Loucy (cell line): Measurements from ENCODE around the gene UGGT2.

Experiments used
- H2AFZ ChIP-seq: fragments of 200-600 bp; sonication (generic); 2 replicates; pipeline ENCODE4 v1.6.0; 2016; ENCODE audit warnings: antibody characterized with exemption, mild to moderate bottlenecking, low read length, moderate library complexity
- H3F3A ChIP-seq: fragments of 200-600 bp; 2 replicates; pipeline ENCODE4 v1.6.0; 2016; ENCODE audit warnings: antibody characterized with exemption, low read depth, mild to moderate bottlenecking
- H3K27me3 ChIP-seq: fragments of 200-600 bp; sonication (generic); 2 replicates; pipeline ENCODE4 v1.6.1; 2014; ENCODE audit warnings: low read length, mild to moderate bottlenecking; ENCODE audit not compliant: insufficient read depth, poor library complexity, severe bottlenecking
- H3K36me3 ChIP-seq: fragments of 200-600 bp; sonication (generic); 2 replicates; pipeline ENCODE4 v1.6.1; 2016; ENCODE audit warnings: low read length; ENCODE audit not compliant: insufficient read depth
- H3K4me1 ChIP-seq: fragments of 200-600 bp; sonication (generic); 2 replicates; pipeline ENCODE4 v1.5.1; 2014; ENCODE audit warnings: low read length, mild to moderate bottlenecking; ENCODE audit not compliant: insufficient read depth, poor library complexity, severe bottlenecking
- H3K4me2 ChIP-seq: fragments of 200-600 bp; sonication (generic); 2 replicates; pipeline ENCODE4 v1.6.0; 2014; ENCODE audit warnings: antibody characterized with exemption, low read length, low read depth, mild to moderate bottlenecking; ENCODE audit not compliant: poor library complexity, severe bottlenecking
- H3K4me3 ChIP-seq: fragments of 200-600 bp; sonication (generic); 2 replicates; pipeline ENCODE4 v1.5.1; 2014; ENCODE audit warnings: low read length, mild to moderate bottlenecking, mixed read lengths; ENCODE audit not compliant: poor library complexity, severe bottlenecking
- H3K79me2 ChIP-seq: fragments of 200-600 bp; sonication (generic); 2 replicates; pipeline ENCODE4 v1.6.1; 2014; ENCODE audit warnings: low read length; ENCODE audit not compliant: insufficient read depth
- H3K9ac ChIP-seq: fragments of 200-600 bp; sonication (generic); 2 replicates; pipeline ENCODE4 v1.6.0; 2014; ENCODE audit warnings: mild to moderate bottlenecking, low read depth, low read length, moderate library complexity; ENCODE audit not compliant: poor library complexity, severe bottlenecking
- H3K9me2 ChIP-seq: fragments of 200-600 bp; sonication (generic); replicated peaks from 2 replicates; pipeline ENCODE4 v1.6.1; 2016; ENCODE audit warnings: low read depth, low read length, mixed read lengths
- H3K9me3 ChIP-seq: fragments of 200-600 bp; sonication (generic); 2 replicates; pipeline ENCODE4 v1.6.1; 2014; ENCODE audit warnings: mild to moderate bottlenecking, antibody characterized with exemption, low read length, low read depth; ENCODE audit not compliant: insufficient read depth
- H4K20me1 ChIP-seq: fragments of 200-600 bp; sonication (generic); 2 replicates; pipeline ENCODE4 v1.6.0; 2014; ENCODE audit warnings: antibody characterized with exemption, low read length, mild to moderate bottlenecking; ENCODE audit not compliant: insufficient read depth, poor library complexity, severe bottlenecking
- EZH2phosphoT487 ChIP-seq: fragments of 200-600 bp; IDR thresholded peaks from 2 replicates; pipeline ENCODE4 v1.6.1; 2018; ENCODE audit warnings: antibody characterized with exemption, mild to moderate bottlenecking, moderate library complexity, borderline replicate concordance
- TF ChIP-seq, protein P1 (sequence below): fragments of 200-600 bp; sonication (generic); conservative IDR thresholded peaks from 2 replicates; pipeline ENCODE4 v1.5.1; 2014; ENCODE audit warnings: mild to moderate bottlenecking, antibody characterized with exemption, low read length

The UGGT2 gene

DNA sequence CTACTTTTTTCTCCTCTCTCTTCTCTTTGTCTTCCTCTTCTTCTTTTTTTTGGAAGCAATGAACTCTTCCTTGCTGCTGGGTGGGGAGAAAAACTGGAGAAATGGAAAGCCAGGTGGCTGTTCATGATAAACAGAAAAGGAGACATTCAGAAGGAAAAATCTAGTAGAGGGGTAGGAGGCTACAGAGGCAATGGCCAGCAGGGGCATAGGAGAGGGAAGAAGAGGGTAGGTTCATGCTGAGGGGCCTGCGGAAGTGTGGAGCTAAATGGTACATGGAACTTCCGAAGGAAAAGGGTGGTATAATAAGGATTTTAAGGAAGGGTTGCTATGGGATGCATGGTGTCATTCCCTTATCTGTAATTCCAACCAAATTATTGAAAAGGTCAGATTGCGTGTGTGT lies 19.2 kb upstream of the UGGT2 start:
- no peaks in the 10 kb centered on the region for H3K27me3 ChIP-seq
- no peak overlapping the region for H3K9ac ChIP-seq
- H2AFZ ChIP-seq = no peak overlapping the region
- no peaks in the 10 kb centered on the region for H3K4me1 ChIP-seq
- H3K79me2 ChIP-seq = no peaks in the 10 kb centered on the region
- H3K36me3 ChIP-seq = no peaks in the 10 kb centered on the region
- H4K20me1 ChIP-seq = no peaks in the 10 kb centered on the region
- H3K9me2 ChIP-seq = no peaks in the 10 kb centered on the region
- no peak overlapping the region for H3K4me3 ChIP-seq
- no peak for TF ChIP-seq EZH2phosphoT487
- H3K9me3 ChIP-seq = no peaks in the 10 kb centered on the region
- H3F3A ChIP-seq = no peaks in the 10 kb centered on the region
- no peak overlapping the region for H3K4me2 ChIP-seq

DNA sequence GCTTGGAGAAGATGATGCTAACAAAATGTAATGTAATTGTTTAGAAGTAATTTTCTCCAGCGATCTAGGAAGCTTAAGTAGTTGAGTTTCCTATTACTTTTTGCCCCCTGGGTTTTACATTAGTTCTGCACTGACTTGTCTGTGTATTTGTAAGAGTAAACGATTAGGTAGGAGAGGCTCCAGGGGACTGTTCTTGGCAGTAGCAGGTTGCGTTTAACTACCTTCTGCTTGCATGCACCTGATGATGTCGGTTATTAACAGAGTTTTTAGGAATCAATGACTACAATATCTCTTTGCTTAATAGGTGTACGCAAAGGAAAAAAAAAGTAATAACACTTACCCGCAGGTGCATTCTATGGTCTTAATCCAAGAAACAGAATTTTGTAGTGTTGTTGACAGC lies 18.3 kb upstream of the UGGT2 start:
- no peak overlapping the region for H2AFZ ChIP-seq
- no peaks in the 10 kb centered on the region for H3F3A ChIP-seq
- no peak overlapping the region for H3K4me2 ChIP-seq
- no peaks in the 10 kb centered on the region for H3K9me2 ChIP-seq
- H3K4me3 ChIP-seq = no peak overlapping the region
- TF ChIP-seq, protein P1, sequence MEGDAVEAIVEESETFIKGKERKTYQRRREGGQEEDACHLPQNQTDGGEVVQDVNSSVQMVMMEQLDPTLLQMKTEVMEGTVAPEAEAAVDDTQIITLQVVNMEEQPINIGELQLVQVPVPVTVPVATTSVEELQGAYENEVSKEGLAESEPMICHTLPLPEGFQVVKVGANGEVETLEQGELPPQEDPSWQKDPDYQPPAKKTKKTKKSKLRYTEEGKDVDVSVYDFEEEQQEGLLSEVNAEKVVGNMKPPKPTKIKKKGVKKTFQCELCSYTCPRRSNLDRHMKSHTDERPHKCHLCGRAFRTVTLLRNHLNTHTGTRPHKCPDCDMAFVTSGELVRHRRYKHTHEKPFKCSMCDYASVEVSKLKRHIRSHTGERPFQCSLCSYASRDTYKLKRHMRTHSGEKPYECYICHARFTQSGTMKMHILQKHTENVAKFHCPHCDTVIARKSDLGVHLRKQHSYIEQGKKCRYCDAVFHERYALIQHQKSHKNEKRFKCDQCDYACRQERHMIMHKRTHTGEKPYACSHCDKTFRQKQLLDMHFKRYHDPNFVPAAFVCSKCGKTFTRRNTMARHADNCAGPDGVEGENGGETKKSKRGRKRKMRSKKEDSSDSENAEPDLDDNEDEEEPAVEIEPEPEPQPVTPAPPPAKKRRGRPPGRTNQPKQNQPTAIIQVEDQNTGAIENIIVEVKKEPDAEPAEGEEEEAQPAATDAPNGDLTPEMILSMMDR = no peak
- no peak for TF ChIP-seq EZH2phosphoT487
- H3K9ac ChIP-seq = no peak overlapping the region
- no peaks in the 10 kb centered on the region for H3K9me3 ChIP-seq
- no peaks in the 10 kb centered on the region for H3K27me3 ChIP-seq
- no peaks in the 10 kb centered on the region for H3K36me3 ChIP-seq
- no peaks in the 10 kb centered on the region for H3K4me1 ChIP-seq
- H3K79me2 ChIP-seq = no peaks in the 10 kb centered on the region
- H4K20me1 ChIP-seq = no peaks in the 10 kb centered on the region

- no peak overlapping the region for H3K4me3 ChIP-seq
- H3K36me3 ChIP-seq = no peaks in the 10 kb centered on the region
- no peaks in the 10 kb centered on the region for H3K79me2 ChIP-seq
- H2AFZ ChIP-seq = no peak overlapping the region
- H3K9me3 ChIP-seq = no peaks in the 10 kb centered on the region
- no peak overlapping the region for H3K4me2 ChIP-seq
- TF ChIP-seq, protein P1 = no peak
- no peak for TF ChIP-seq EZH2phosphoT487
- H3F3A ChIP-seq = no peaks in the 10 kb centered on the region
- no peaks in the 10 kb centered on the region for H3K4me1 ChIP-seq
- H3K9me2 ChIP-seq = no peaks in the 10 kb centered on the region
- H3K9ac ChIP-seq = no peak overlapping the region
- no peaks in the 10 kb centered on the region for H4K20me1 ChIP-seq
- no peaks in the 10 kb centered on the region for H3K27me3 ChIP-seq
Measured at GRCh38 chr13:96068729-96069128, 15.5 kb upstream of the UGGT2 start.

GRCh38 chr13:96065849-96066248 lies 12.6 kb upstream of the UGGT2 start:
- no peaks in the 10 kb centered on the region for H3K27me3 ChIP-seq
- no peaks in the 10 kb centered on the region for H3K9me3 ChIP-seq
- H3K4me1 ChIP-seq = no peaks in the 10 kb centered on the region
- no peak overlapping the region for H2AFZ ChIP-seq
- no peaks in the 10 kb centered on the region for H3K9me2 ChIP-seq
- no peaks in the 10 kb centered on the region for H3K79me2 ChIP-seq
- no peak overlapping the region for H3K4me3 ChIP-seq
- H3K4me2 ChIP-seq = no peak overlapping the region
- no peaks in the 10 kb centered on the region for H3F3A ChIP-seq
- H3K36me3 ChIP-seq = no peaks in the 10 kb centered on the region
- H3K9ac ChIP-seq = no peak overlapping the region
- TF ChIP-seq, protein P1 = no peak
- no peak for TF ChIP-seq EZH2phosphoT487
- no peaks in the 10 kb centered on the region for H4K20me1 ChIP-seq
